Nephron (organoid): ENCODE data around the gene LIN7A.
"Not testable (repeated sequence)": the region's sequence is repeated elsewhere in the genome, so short reads cannot be mapped to it uniquely, and the experiment has no call there.

Experiments
- H3K27ac Mint-ChIP-seq, 3 experiments: 2 replicates each; pipeline ENCODE4 v1.8.0; 2020; ENCODE audit warnings: mixed read lengths in 3 of 3, mild to moderate bottlenecking in 2 of 3, moderate library complexity in 1 of 3
- H3K27me3 Mint-ChIP-seq: 2 replicates; pipeline ENCODE4 v1.8.0; 2021; ENCODE audit warnings: low read depth, mild to moderate bottlenecking, moderate library complexity, mixed read lengths
- H3K36me3 Mint-ChIP-seq: 2 replicates; pipeline ENCODE4 v1.8.0; 2020; ENCODE audit warnings: low read depth, mixed read lengths
- H3K4me1 Mint-ChIP-seq: 2 replicates; pipeline ENCODE4 v1.8.0; 2020; ENCODE audit warnings: mixed read lengths
- H3K4me3 Mint-ChIP-seq, 3 experiments: 2 replicates each; pipeline ENCODE4 v1.8.0; 2020; ENCODE audit warnings: mild to moderate bottlenecking in 3 of 3, mixed read lengths in 3 of 3, moderate library complexity in 2 of 3
- H3K9me3 Mint-ChIP-seq: 2 replicates; pipeline ENCODE4 v1.8.0; 2020; ENCODE audit warnings: mixed read lengths
- TF ChIP-seq, protein P1 (sequence below), 3 experiments: fragments of 200-600 bp; sonication (generic); IDR thresholded peaks; one replicate each; pipeline ENCODE4 v1.5.0; 2021; ENCODE audit warnings: antibody characterized with exemption in 3 of 3; ENCODE audit not compliant: unreplicated experiment in 3 of 3

Gene LIN7A

DNA sequence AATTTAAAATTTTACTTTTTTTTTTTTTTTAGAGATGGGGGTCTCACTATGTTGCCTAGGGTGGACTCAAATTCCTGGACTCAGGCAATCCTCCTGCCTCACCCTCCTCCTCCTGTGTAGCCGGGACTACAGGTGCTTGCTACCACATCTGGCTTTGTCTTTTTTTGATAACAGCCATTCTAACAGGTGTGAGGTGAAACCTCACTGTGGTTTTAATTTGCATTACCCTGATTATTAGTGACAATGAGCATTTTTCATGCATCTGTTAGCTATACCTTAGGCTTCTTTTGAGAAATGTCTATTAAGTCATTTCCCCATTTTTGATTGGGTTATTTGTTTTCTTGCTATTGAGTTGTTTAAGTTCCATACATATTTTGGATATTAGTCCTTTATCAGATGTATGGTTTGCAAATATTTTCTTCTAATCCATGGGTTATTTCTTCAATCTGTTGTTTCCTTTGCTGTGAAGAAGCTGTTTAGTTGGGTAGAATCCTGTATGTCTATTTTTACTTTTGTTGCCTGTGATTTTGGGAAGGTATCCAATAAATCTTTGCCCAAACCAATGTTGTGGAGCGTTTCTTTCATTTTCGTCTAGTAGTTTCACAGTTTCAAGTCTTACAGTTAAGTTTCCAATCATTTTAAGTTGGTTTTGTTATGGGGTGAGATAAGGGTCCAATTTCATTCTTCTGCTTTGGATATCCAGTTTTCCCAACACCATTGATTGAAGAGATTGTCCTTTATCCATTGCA is 134.9 kb downstream of the LIN7A start:
- TF ChIP-seq, protein P1, sequence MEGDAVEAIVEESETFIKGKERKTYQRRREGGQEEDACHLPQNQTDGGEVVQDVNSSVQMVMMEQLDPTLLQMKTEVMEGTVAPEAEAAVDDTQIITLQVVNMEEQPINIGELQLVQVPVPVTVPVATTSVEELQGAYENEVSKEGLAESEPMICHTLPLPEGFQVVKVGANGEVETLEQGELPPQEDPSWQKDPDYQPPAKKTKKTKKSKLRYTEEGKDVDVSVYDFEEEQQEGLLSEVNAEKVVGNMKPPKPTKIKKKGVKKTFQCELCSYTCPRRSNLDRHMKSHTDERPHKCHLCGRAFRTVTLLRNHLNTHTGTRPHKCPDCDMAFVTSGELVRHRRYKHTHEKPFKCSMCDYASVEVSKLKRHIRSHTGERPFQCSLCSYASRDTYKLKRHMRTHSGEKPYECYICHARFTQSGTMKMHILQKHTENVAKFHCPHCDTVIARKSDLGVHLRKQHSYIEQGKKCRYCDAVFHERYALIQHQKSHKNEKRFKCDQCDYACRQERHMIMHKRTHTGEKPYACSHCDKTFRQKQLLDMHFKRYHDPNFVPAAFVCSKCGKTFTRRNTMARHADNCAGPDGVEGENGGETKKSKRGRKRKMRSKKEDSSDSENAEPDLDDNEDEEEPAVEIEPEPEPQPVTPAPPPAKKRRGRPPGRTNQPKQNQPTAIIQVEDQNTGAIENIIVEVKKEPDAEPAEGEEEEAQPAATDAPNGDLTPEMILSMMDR (IDR thresholded peaks at IDR 0.05; ENCODE audit: unreplicated experiment in 3 of 3) = no peak
- Mint-ChIP-seq H3K9me3 (no peaks in the 10 kb centered on the region), H3K4me1 (no peaks in the 10 kb centered on the region), H3K27ac (no peak overlapping the region), H3K36me3 (peaks cover 33% of the 10 kb centered on the region), H3K27me3 (no peaks in the 10 kb centered on the region), H3K4me3 (no peak overlapping the region)

DNA sequence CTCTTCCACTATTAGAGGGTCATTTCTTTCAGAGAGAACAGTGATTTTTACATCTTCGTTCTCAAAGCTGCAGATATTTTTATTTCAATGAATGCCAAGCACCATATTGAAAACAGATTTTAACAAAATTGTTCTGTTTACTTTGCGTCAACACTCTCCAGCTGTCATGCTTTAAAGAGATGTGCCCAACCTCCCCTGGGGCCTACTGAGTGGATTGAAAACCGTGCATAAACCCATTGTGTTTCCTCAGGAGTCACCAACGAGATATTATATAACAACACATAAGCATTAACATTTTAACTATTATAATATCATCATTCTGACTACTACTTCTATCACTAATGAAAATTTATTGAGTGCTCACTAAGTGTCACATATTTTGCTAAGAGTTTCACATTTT is 139.5 kb downstream of the LIN7A start:
- H3K36me3 Mint-ChIP-seq = peaks cover 18% of the 10 kb centered on the region
- no peak overlapping the region for H3K27ac Mint-ChIP-seq
- TF ChIP-seq, protein P1 (IDR thresholded peaks at IDR 0.05; ENCODE audit: unreplicated experiment in 3 of 3) = no peak
- H3K27me3 Mint-ChIP-seq = no peaks in the 10 kb centered on the region
- H3K9me3 Mint-ChIP-seq = no peaks in the 10 kb centered on the region
- peaks cover 6% of the 10 kb centered on the region for H3K4me1 Mint-ChIP-seq
- no peak overlapping the region for H3K4me3 Mint-ChIP-seq

DNA sequence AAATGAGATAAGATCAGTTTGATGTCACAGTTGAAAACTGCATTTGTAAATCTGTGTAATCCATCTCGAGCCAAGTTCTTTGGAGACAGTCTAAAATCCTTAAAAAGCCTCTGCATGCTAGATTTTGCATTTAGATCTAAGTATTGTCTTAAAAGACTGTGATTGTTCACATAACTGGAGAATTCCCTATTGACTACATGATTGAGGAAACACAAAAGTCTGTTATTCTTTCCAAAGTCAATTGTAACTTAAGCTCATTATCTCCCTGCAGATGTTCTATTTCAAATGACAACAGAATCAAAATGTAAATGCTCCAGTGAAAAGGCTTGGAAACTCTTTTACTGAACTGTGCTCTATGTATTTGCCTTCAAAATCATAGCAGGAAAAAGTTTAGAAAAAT is 143.2 kb downstream of the LIN7A start:
- Mint-ChIP-seq H3K36me3 (peaks cover 5% of the 10 kb centered on the region), H3K4me3 (no peak overlapping the region), H3K27me3 (peaks cover 4% of the 10 kb centered on the region), H3K27ac (peak overlapping the region; percentile 37 to 77 (median 49)), H3K4me1 (peaks cover 6% of the 10 kb centered on the region), H3K9me3 (no peaks in the 10 kb centered on the region)
- TF ChIP-seq, protein P1 (IDR thresholded peaks at IDR 0.05; ENCODE audit: unreplicated experiment in 3 of 3) = no peak

DNA sequence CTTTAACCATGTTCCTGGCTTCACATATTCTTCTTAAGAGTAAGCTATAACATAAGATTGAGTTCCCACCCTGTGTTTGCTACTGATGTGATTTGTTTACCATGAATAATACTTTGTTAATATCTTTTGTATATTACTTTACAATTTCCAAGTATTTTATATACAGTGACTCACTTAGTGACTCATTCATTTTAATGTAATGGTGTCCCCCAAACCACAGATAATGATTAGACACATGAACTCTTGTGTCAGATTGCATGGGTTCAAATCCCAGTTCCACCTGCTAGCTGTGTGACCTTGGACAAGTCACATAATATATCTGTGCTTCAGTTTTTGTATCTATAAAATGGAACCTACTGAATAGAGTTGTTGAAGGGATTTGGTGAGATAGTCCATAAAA is 144.9 kb downstream of the LIN7A start:
- TF ChIP-seq, protein P1 (IDR thresholded peaks at IDR 0.05; ENCODE audit: unreplicated experiment in 3 of 3) = no peak
- H3K27ac Mint-ChIP-seq = no peak overlapping the region
- peaks cover 5% of the 10 kb centered on the region for H3K36me3 Mint-ChIP-seq
- H3K4me3 Mint-ChIP-seq = no peak overlapping the region
- H3K27me3 Mint-ChIP-seq = peaks cover 4% of the 10 kb centered on the region
- H3K4me1 Mint-ChIP-seq = peaks cover 6% of the 10 kb centered on the region
- peaks cover 2% of the 10 kb centered on the region for H3K9me3 Mint-ChIP-seq

DNA sequence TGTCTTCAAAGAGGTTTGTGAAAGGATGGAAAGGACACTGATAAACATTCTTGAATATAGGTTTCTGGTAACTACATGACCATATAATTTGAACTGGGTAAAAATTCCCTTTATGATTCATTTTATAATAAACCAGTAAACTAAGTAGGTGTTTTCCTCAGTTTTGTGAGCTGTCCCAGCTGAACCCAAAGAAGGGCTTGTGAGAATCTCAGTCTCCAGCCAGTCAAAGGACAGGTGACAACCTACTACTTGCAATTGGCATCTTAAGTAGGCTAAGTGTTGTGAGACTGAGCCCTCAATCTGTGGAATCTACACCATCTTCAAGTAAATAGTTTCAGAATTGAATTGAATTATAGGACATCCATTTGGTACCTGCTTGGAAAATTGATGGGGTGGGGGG is 145.9 kb downstream of the LIN7A start:
- TF ChIP-seq, protein P1 (IDR thresholded peaks at IDR 0.05; ENCODE audit: unreplicated experiment in 3 of 3) = no peak
- peaks cover 2% of the 10 kb centered on the region for H3K9me3 Mint-ChIP-seq
- H3K4me3 Mint-ChIP-seq = no peak overlapping the region
- no peaks in the 10 kb centered on the region for H3K36me3 Mint-ChIP-seq
- H3K27me3 Mint-ChIP-seq = peaks cover 11% of the 10 kb centered on the region
- H3K27ac Mint-ChIP-seq = no peak overlapping the region
- peaks cover 6% of the 10 kb centered on the region for H3K4me1 Mint-ChIP-seq

DNA sequence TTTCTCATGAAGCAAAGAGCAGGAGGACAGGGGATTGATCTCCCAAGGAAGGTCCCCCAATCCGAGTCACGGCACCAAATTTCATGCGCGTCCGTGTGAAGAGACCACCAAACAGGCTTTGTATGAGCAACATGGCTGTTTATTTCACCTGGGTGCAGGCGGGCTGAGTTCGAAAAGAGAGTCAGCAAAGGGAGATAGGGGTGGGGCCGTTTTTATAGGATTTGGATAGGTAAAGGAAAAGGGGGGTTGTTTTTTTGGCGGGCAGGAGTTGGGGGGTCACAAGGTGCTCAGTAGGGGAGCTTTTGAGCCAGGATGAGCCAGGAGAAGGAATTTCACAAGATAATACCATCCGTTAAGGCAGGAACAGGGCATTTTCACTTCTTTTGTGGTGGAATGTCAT is 149.3 kb downstream of the LIN7A start:
- H3K4me3 Mint-ChIP-seq, H3K36me3 Mint-ChIP-seq, H3K4me1 Mint-ChIP-seq, H3K9me3 Mint-ChIP-seq, H3K27ac Mint-ChIP-seq: not testable (repeated sequence)
- H3K27me3 Mint-ChIP-seq = peaks cover 11% of the 10 kb centered on the region

DNA sequence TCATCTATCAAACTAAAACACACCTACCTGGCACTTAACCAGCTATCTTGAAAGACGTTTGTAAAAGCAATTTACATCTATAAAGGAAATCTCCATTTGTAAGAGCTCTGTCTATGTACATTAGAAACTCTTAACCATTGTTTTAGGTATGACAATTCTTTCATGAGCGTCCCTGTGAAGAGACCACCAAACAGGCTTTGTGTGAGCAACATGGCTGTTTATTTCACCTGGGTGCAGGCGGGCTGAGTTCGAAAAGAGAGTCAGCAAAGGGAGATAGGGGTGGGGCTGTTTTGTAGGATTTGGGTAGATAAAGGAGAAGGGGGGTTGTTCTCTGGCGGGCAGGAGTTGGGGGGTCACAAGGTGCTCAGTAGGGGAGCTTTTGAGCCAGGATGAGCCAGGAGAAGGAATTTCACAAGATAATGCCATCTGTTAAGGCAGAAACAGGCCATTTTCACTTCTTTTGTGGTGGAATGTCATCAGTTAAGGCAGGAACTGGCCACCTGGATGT is 154.7 kb downstream of the LIN7A start:
- not testable (repeated sequence) for H3K27ac Mint-ChIP-seq, H3K36me3 Mint-ChIP-seq, H3K9me3 Mint-ChIP-seq, H3K27me3 Mint-ChIP-seq, H3K4me3 Mint-ChIP-seq, H3K4me1 Mint-ChIP-seq
